ENCODE results near the gene MAGEB2.

The MAGEB2 gene

DNA sequence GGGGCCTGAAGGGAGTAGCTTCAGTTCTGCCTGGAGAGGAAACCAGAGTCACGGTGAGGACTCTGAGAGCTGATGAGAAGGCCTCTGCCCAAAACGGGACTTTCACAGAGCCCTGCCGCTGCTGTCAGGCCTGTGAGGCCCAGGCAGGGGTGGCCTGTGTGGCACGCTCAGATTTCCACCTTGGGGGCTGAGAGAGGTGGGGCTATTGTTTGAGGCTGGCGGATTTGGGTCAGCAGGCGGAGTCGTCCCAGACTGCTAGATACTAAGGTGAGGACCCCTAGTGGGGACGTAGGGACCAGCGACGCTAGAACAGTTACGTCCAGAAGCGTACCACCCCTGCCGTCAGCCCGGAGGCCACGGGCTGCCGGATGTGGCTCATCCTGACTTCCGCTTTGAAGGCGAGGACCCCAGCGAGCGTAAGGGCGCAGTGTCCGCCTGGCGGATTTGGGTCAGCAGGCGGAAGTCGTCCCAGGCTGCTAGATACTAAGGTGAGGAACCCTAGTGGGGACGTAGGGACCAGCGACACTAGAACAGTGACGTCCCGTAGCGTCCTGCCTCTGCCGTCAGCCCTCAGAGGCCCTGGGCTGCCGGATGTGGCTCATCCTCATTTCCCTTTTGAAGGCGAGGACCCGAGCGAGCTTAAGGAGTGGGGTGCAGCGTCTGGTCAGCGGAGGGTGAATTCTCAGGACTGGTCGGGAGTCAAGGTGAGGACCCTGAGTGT is 31.6 kb downstream of the MAGEB2 start, which contains the start of gene MAGEB1:
MAGEB1 (plus strand) TSS at position 378 of the 721 bp plus-strand sequence. CDS start 3,348 bp downstream, outside the sequence.
- TF ChIP-seq, protein P1, sequence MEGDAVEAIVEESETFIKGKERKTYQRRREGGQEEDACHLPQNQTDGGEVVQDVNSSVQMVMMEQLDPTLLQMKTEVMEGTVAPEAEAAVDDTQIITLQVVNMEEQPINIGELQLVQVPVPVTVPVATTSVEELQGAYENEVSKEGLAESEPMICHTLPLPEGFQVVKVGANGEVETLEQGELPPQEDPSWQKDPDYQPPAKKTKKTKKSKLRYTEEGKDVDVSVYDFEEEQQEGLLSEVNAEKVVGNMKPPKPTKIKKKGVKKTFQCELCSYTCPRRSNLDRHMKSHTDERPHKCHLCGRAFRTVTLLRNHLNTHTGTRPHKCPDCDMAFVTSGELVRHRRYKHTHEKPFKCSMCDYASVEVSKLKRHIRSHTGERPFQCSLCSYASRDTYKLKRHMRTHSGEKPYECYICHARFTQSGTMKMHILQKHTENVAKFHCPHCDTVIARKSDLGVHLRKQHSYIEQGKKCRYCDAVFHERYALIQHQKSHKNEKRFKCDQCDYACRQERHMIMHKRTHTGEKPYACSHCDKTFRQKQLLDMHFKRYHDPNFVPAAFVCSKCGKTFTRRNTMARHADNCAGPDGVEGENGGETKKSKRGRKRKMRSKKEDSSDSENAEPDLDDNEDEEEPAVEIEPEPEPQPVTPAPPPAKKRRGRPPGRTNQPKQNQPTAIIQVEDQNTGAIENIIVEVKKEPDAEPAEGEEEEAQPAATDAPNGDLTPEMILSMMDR (IDR thresholded peaks at IDR 0.05; ENCODE audit: low read depth, low read length), result no peak
- DNase-seq (ENCODE audit: extremely low read depth, low read depth), result no peak

DNA sequence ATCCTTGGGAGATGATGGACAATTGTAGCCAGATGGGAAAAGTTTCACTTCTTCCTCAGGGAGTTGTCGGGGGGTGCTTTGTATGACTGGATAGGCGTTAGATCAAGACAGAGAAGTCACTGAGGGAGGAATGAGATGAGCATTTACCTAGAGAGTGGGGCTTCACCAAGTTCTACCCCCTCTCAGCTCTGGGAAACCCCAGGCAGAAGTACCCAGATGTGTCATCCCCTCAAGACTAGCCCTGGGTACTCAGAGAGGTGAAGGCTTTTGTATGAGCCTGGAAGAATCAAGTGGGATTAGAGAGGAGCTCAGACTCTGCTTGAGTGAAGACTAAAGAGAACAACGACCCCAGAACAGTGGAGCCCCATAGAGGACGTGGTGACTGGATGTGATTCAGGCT is 33.5 kb downstream of the MAGEB2 start:
- DNase-seq (ENCODE audit: extremely low read depth, low read depth), result no peak
- TF ChIP-seq, protein P1 (IDR thresholded peaks at IDR 0.05; ENCODE audit: low read depth, low read length), result no peak

DNA sequence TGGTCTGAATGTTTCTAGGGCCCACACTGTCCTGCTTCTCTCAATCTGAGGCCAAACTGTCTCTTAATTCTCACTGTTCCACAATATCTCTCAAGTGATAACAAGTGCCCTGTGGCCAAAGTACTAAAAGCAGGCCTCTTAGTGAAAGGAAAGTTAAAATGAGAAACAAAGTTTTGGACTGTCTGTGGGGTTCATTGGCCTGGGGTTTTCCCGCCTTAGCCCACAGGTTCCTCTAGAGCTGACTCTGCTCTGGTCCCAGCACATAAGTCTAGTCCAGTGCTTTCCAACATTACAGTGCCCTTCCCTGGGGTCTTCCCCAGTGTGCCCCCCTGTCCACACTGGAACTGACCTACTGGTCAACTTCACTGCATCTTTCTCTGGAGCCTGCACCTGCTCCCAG is 37.9 kb downstream of the MAGEB2 start:
- no peak for DNase-seq (ENCODE audit: extremely low read depth, low read depth)

DNA sequence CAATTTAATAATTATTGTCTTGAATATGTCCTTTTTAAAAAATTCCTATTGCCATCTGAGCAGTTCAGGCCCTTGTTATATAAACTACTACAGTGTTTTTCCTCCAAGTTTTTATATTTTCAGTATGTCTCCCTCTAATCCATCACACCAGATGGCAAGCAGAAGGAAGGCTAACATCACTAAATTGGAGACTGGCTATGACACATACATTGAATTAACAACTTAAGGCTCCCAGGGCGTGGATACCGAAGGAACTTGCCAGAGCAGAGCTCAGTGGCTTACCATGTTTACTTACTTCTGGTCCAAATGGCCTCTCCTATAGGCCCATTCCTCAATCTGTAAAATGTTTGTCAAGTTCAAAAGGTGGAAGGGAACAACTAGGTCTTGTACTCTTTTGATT is 44.6 kb downstream of the MAGEB2 start:
- DNase-seq (ENCODE audit: extremely low read depth, low read depth), result no peak

More for the DNA sequence above, 37.9 kb downstream of the MAGEB2 start:
- TF ChIP-seq, protein P1 (IDR thresholded peaks at IDR 0.05; ENCODE audit: low read depth, low read length), result no peak

DNA sequence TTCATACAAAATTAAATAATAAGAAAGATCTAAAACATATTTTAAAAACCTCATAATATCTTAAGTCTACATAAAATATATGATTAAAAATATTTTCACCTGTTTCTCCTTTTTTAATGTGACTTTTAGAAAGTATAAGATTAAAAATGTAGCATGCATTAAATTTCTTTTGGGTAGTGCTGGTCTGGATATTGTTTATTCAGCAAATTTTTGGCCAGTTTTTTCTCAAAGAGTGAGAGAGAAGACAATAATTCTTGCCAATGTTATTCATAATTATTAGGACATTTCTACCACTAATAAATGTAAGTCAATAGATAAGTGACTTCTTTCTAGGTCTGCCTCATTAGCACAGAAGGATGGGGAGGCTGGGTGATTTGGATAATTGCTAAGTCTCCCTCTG is 45.6 kb downstream of the MAGEB2 start:
- DNase-seq (ENCODE audit: extremely low read depth, low read depth), result no peak
- TF ChIP-seq, protein P1 (IDR thresholded peaks at IDR 0.05; ENCODE audit: low read depth, low read length), result no peak

More for the DNA sequence above, 44.6 kb downstream of the MAGEB2 start:
- TF ChIP-seq, protein P1 (IDR thresholded peaks at IDR 0.05; ENCODE audit: low read depth, low read length), result no peak

DNA sequence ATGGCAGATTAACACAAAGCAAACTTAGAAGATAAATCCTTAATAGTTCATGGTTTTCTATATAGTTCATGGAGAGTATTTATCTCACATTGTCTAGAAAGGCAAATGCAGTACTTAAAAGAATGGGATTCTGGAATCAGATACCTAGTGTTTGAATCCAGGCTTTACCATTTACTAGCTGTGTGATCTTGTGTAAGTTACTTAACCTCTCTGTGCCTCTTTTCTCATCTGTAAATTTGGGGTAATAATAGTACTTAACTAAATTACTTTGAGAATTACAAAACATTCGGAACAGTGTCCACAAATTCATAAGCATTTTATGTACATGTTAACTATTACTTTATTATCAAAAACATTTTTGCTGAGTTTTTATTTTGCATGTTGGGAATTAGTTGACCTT is 47.4 kb downstream of the MAGEB2 start:
- TF ChIP-seq, protein P1 (IDR thresholded peaks at IDR 0.05; ENCODE audit: low read depth, low read length), result no peak
- DNase-seq (ENCODE audit: extremely low read depth, low read depth), result no peak

Measured in AG09319 (cell line).